Activated CD8-positive, alpha-beta memory T cell treated with anti-CD3 and anti-CD28 coated beads for 36 hours (primary cell): ENCODE data around the gene SERPINE1. TPM values are rescaled to one million over a fixed set of nuclear protein-coding genes. Genes with fewer than 3 reads are reported as not detected.
"Not testable (repeated sequence)": the region's sequence is repeated elsewhere in the genome, so short reads cannot be mapped to it uniquely, and the experiment has no call there.

Experiments used
- CTCF ChIA-PET: fragments of 350-600 bp; sonication (Branson Sonifier 250); formaldehyde crosslinking; loops from one replicate; lab custom pipeline; 2021; ENCODE audit warnings: antibody characterized with exemption; lab: Charles Lee
- POLR2A ChIA-PET: fragments of 350-600 bp; sonication (Branson Sonifier 250); formaldehyde crosslinking; loops from one replicate; lab custom pipeline; 2021; ENCODE audit warnings: antibody characterized with exemption; lab: Charles Lee
- total RNA-seq, 2 experiments: library from RNA; stranded (reverse); gene quantifications; one replicate each; pipeline ENCODE4 v1.2.3, GENCODE V29; 2021

SERPINE1 gene
- total RNA-seq, 2 experiments from 2014 or later = 0.17 to 0.19 TPM

- ChIA-PET POLR2A (no interaction called here), CTCF (interaction anchor here (0.6 to 0.7 kb wide), 2 partner anchors 136 to 321 kb away, joined by 3 to 5 read pairs; no protein-coding TSS in a partner anchor)
Measured at GRCh38 chr7:101118856-101119255, 8.0 kb upstream of the SERPINE1 start.

- ChIA-PET POLR2A (no interaction called here), CTCF (no interaction called here)
Measured at GRCh38 chr7:101119876-101120275, 7.0 kb upstream of the SERPINE1 start.

- ChIA-PET POLR2A (no interaction called here), CTCF (no interaction called here)
Measured at GRCh38 chr7:101120315-101120714, 6.6 kb upstream of the SERPINE1 start.

- CTCF ChIA-PET, POLR2A ChIA-PET: not testable (repeated sequence)
Measured at GRCh38 chr7:101121631-101121990, 5.3 kb upstream of the SERPINE1 start.

- POLR2A ChIA-PET = no interaction called here
- CTCF ChIA-PET = interaction anchor here (1.1 to 1.7 kb wide), 4 partner anchors 22 to 224 kb away, joined by 3 to 7 read pairs (median 3); no protein-coding TSS in a partner anchor
Measured at GRCh38 chr7:101121991-101122932, 4.6 kb upstream of the SERPINE1 start.

- POLR2A ChIA-PET = no interaction called here
- CTCF ChIA-PET = interaction anchor here (0.6 to 1.7 kb wide), 5 partner anchors 21 to 225 kb away, joined by 3 to 7 read pairs (median 3); no protein-coding TSS in a partner anchor
Measured at GRCh38 chr7:101122933-101123702, 3.8 kb upstream of the SERPINE1 start.

- CTCF ChIA-PET = interaction anchor here (0.6 to 1.7 kb wide), 4 partner anchors 20 to 226 kb away, joined by 3 to 7 read pairs (median 3); no protein-coding TSS in a partner anchor
- POLR2A ChIA-PET = no interaction called here
Measured at GRCh38 chr7:101123703-101124068, 3.2 kb upstream of the SERPINE1 start.

GRCh38 chr7:101124376-101125056 lies 2.4 kb upstream of the SERPINE1 start:
- ChIA-PET CTCF (interaction anchor here (0.6 to 2.6 kb wide), 3 partner anchors 19 to 47 kb away, joined by 5 to 11 read pairs (median 7); no protein-coding TSS in a partner anchor), POLR2A (no interaction called here)

GRCh38 chr7:101125989-101126650 lies 784 bp upstream of the SERPINE1 start:
- POLR2A ChIA-PET = interaction anchor here (0.6 kb wide), 1 partner anchor 33 kb away, joined by 5 read pairs; no protein-coding TSS in a partner anchor
- CTCF ChIA-PET = interaction anchor here (1.3 to 2.6 kb wide), 3 partner anchors 18 to 92 kb away, joined by 4 to 11 read pairs (median 4); partner anchors contain the start of gene ZNHIT1

- POLR2A ChIA-PET = interaction anchor here (0.6 kb wide), 1 partner anchor 236 kb away, joined by 3 read pairs; no protein-coding TSS in a partner anchor
Measured at GRCh38 chr7:101127460-101128039, 646 bp downstream of the SERPINE1 start.

GRCh38 chr7:101128040-101128834 lies 1.3 kb downstream of the SERPINE1 start:
- CTCF ChIA-PET = interaction anchor here (0.9 to 1.3 kb wide), 4 partner anchors 13 to 155 kb away, joined by 3 to 4 read pairs (median 4); no protein-coding TSS in a partner anchor
- POLR2A ChIA-PET = interaction anchor here (0.6 kb wide), 1 partner anchor 237 kb away, joined by 3 read pairs; no protein-coding TSS in a partner anchor

More at GRCh38 chr7:101127460-101128039, 646 bp downstream of the SERPINE1 start:
- CTCF ChIA-PET = interaction anchor here (0.9 to 1.3 kb wide), 4 partner anchors 13 to 50 kb away, joined by 3 to 4 read pairs (median 4); no protein-coding TSS in a partner anchor

GRCh38 chr7:101129603-101130117 lies 2.8 kb downstream of the SERPINE1 start:
- CTCF ChIA-PET = interaction anchor here (1.0 kb wide), 1 partner anchor 153 kb away, joined by 3 read pairs; no protein-coding TSS in a partner anchor
- POLR2A ChIA-PET = no interaction called here

GRCh38 chr7:101132626-101133600 lies 6.0 kb downstream of the SERPINE1 start:
- ChIA-PET POLR2A (interaction anchor here (0.6 kb wide), 1 partner anchor 25 kb away, joined by 4 read pairs; no protein-coding TSS in a partner anchor), CTCF (interaction anchor here (1.3 to 1.8 kb wide), 2 partner anchors 10 to 56 kb away, joined by 3 to 12 read pairs; no protein-coding TSS in a partner anchor)

GRCh38 chr7:101133621-101134398 lies 6.9 kb downstream of the SERPINE1 start:
- CTCF ChIA-PET = interaction anchor here (0.7 to 1.8 kb wide), 3 partner anchors 10 to 58 kb away, joined by 3 to 12 read pairs (median 3); no protein-coding TSS in a partner anchor
- POLR2A ChIA-PET = no interaction called here
